ENCODE measurements around the gene MOCOS. TPM values are rescaled to one million over a fixed set of nuclear protein-coding genes. Genes with fewer than 3 reads are reported as not detected.

Gene MOCOS
- total and polyA plus RNA-seq, 2 of the 13 experiments (the other 11 are each of a cell fraction or from before 2014, with no cell fraction given) = 7.7 to 15.4 TPM

GRCh38 chr18:36176177-36176584, 11.1 kb upstream of the MOCOS start (continued):
- TF ChIP-seq TRIM22 (IDR thresholded peaks at IDR 0.05) (no peak), KIAA2018 (CRISPR knock-in tag; IDR thresholded peaks at IDR 0.05; ENCODE audit: borderline replicate concordance) (no peak), ZNF232 (CRISPR knock-in tag; IDR thresholded peaks at IDR 0.05; ENCODE audit: borderline replicate concordance) (peak; percentile 51; the same call in 1 of the 2 replicates), MEIS1 (CRISPR knock-in tag; IDR thresholded peaks at IDR 0.05; ENCODE audit: borderline replicate concordance) (peak; percentile 84; the same call in 1 of the 2 replicates), ZNF577 (CRISPR knock-in tag; IDR thresholded peaks at IDR 0.05; ENCODE audit: borderline replicate concordance, low read depth) (no peak), ZNF343 (CRISPR knock-in tag; IDR thresholded peaks at IDR 0.05) (0 out of 2 replicates have a peak, but pooled peaks have one; percentile 61), ZNF292 (CRISPR knock-in tag; IDR thresholded peaks at IDR 0.05; ENCODE audit: borderline replicate concordance, low read depth) (0 out of 2 replicates have a peak, but pooled peaks have one; percentile 65), RBM22 (optimal IDR thresholded peaks at IDR 0.05; ENCODE audit: low read length) (peak; percentile 79), RORA (CRISPR knock-in tag; IDR thresholded peaks at IDR 0.05) (no peak), PCBP2 (optimal IDR thresholded peaks at IDR 0.05; ENCODE audit: low read depth, low read length, poor library complexity, severe bottlenecking) (no peak), MAZ (IDR thresholded peaks at IDR 0.05; ENCODE audit: borderline replicate concordance, low read depth, low read length) (0 out of 2 replicates have a peak, but pooled peaks have one; percentile 61), MAZ (CRISPR knock-in tag; IDR thresholded peaks at IDR 0.05; ENCODE audit: low read depth) (no peak), ELF1 (CRISPR knock-in tag; IDR thresholded peaks at IDR 0.05) (peak; percentile 34; the same call in 1 of the 2 replicates), RFXANK (CRISPR knock-in tag; IDR thresholded peaks at IDR 0.05) (no peak), POLR2A (IDR thresholded peaks at IDR 0.05; ENCODE audit: insufficient read depth in 1 of 2, low read depth in 2 of 2, low read length in 2 of 2) (peak; percentile 38 to 63; a peak in 3 of 4 replicates), ZNF281 (CRISPR knock-in tag; IDR thresholded peaks at IDR 0.05; ENCODE audit: borderline replicate concordance) (peak; percentile 99), NFIC (IDR thresholded peaks at IDR 0.05; ENCODE audit: low read length) (peak; percentile 81), ZNF230 (CRISPR knock-in tag; IDR thresholded peaks at IDR 0.05) (peak; percentile 65; the same call in 1 of the 2 replicates), ZNF556 (CRISPR knock-in tag; IDR thresholded peaks at IDR 0.05; ENCODE audit: borderline replicate concordance) (peak; percentile 71; the same call in 1 of the 2 replicates)
